A673 (cell line): ENCODE data around the gene UNKL. TPM values are rescaled to one million over a fixed set of nuclear protein-coding genes. Genes with fewer than 3 reads are reported as not detected.
A peak's percentile ranks its signal among the peaks of the same experiment; 100 is the strongest.

Source experiments
- BruUV-seq: library from RNA; stranded (reverse); fragments of 400-500 nt; replicated peaks from 2 replicates; lab custom pipeline; 2021; lab: Mats Ljungman, UMichigan
- CTCF ChIA-PET: fragments of 300-600 bp; sonication (Branson Sonifier 250); formaldehyde crosslinking; loops from one replicate; lab custom pipeline; 2022; ENCODE audit warnings: antibody characterized with exemption; lab: Charles Lee
- POLR2A ChIA-PET: fragments of 300-600 bp; sonication (Branson Sonifier 250); formaldehyde crosslinking; loops from one replicate; lab custom pipeline; 2022; ENCODE audit warnings: antibody characterized with exemption; ENCODE audit not compliant: low non-redundant PET; lab: Charles Lee
- DNase-seq: peaks from one replicate; pipeline ENCODE4 v3.0.0-alpha.2; 2015; ENCODE audit warnings: low spot score
- H3K27ac ChIP-seq: fragments of 200-600 bp; sonication (generic); 2 replicates; pipeline ENCODE4 v1.5.1; 2016; ENCODE audit warnings: mixed run types, low read depth, mild to moderate bottlenecking, mixed read lengths, antibody characterized with exemption, low read length; ENCODE audit not compliant: poor library complexity, severe bottlenecking
- H3K27me3 ChIP-seq: fragments of 200-600 bp; sonication (generic); replicated peaks from 2 replicates; pipeline ENCODE4 v1.6.1; 2017; ENCODE audit warnings: mixed run types, low read depth, mild to moderate bottlenecking, mixed read lengths, antibody characterized with exemption, low read length; ENCODE audit not compliant: insufficient read depth, poor library complexity
- H3K36me3 ChIP-seq: fragments of 200-600 bp; sonication (generic); 2 replicates; pipeline ENCODE4 v1.6.1; 2016; ENCODE audit warnings: mixed run types, mild to moderate bottlenecking, mixed read lengths, antibody characterized with exemption, low read length; ENCODE audit not compliant: insufficient read depth, poor library complexity, severe bottlenecking
- H3K4me1 ChIP-seq: fragments of 200-600 bp; sonication (generic); 2 replicates; pipeline ENCODE4 v1.6.1; 2017; ENCODE audit warnings: mixed run types, mild to moderate bottlenecking, mixed read lengths, antibody characterized with exemption, low read length; ENCODE audit not compliant: insufficient read depth, poor library complexity, severe bottlenecking
- H3K4me3 ChIP-seq: fragments of 200-600 bp; sonication (generic); 2 replicates; pipeline ENCODE4 v1.5.1; 2016; ENCODE audit warnings: low read depth, mixed run types, mild to moderate bottlenecking, mixed read lengths, low read length; ENCODE audit not compliant: poor library complexity, severe bottlenecking
- H3K9me3 ChIP-seq: fragments of 200-600 bp; sonication (generic); 2 replicates; pipeline ENCODE4 v1.6.1; 2016; ENCODE audit warnings: mixed run types, low read depth, mild to moderate bottlenecking, mixed read lengths, antibody characterized with exemption, low read length; ENCODE audit not compliant: poor library complexity, severe bottlenecking
- EZH2 ChIP-seq: fragments of 200-600 bp; sonication (generic); IDR thresholded peaks from 2 replicates; pipeline ENCODE4 v1.6.1; 2017; ENCODE audit warnings: borderline replicate concordance, low read depth, mild to moderate bottlenecking, mixed read lengths, antibody characterized with exemption, low read length; ENCODE audit not compliant: poor library complexity, severe bottlenecking
- intact Hi-C: fragments of 100-400 bp; cut with micrococcal nuclease; formaldehyde crosslinking; loops from one replicate; pipeline ENCODE4 v1.10.0; 2022; ENCODE audit not compliant: unreplicated experiment
- total RNA-seq: library from RNA; stranded (reverse); gene quantifications from 2 replicates; pipeline ENCODE4 v1.2.3, GENCODE V29; 2021
- TF ChIP-seq, protein P1 (sequence below): fragments of 300-800, 200-600 bp; sonication (generic); conservative IDR thresholded peaks from 2 replicates; pipeline ENCODE4 v1.5.1; 2017; ENCODE audit warnings: low read depth, mild to moderate bottlenecking, antibody characterized with exemption, low read length, moderate library complexity, mixed read lengths

UNKL gene
- total RNA-seq, 1 experiment from 2014 or later, result 88.5 TPM

DNA sequence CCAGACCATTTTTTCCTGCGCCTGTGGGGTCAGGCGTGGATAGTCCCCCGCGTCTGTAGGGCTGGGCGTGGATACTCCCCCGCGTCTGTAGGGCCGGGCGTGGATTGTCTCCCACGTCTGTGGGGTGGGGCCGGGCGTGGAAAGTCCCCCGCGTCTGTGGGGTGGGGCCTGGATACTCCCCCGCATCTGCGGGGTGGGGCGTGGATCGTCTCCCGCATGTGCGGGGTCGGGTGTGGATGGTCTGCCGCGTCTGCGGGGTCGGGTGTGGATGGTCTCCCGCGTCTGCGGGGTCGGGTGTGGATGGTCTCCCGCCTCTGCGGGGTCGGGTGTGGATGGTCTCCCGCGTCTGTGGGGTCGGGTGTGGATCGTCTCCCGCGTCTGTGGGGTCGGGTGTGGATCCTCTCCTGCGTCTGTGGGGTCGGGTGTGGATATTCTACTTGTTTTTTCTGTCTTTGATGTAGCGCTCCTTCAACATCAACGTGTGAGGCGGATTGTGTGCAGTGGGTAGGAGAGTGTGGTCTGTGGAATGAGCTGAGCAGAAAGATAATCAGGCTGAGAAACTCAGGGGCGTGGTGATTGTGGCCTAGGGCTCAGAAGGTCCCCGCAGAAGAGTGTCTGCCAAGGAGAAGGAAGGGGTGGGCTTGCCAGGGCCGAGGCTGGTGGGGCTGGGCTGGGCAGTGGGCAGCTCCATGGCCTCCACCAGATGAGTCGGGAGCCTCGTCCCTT lies 59.5 kb downstream of the UNKL start:
- DNase-seq, result no peak
- no peak for TF ChIP-seq EZH2
- TF ChIP-seq, protein P1, sequence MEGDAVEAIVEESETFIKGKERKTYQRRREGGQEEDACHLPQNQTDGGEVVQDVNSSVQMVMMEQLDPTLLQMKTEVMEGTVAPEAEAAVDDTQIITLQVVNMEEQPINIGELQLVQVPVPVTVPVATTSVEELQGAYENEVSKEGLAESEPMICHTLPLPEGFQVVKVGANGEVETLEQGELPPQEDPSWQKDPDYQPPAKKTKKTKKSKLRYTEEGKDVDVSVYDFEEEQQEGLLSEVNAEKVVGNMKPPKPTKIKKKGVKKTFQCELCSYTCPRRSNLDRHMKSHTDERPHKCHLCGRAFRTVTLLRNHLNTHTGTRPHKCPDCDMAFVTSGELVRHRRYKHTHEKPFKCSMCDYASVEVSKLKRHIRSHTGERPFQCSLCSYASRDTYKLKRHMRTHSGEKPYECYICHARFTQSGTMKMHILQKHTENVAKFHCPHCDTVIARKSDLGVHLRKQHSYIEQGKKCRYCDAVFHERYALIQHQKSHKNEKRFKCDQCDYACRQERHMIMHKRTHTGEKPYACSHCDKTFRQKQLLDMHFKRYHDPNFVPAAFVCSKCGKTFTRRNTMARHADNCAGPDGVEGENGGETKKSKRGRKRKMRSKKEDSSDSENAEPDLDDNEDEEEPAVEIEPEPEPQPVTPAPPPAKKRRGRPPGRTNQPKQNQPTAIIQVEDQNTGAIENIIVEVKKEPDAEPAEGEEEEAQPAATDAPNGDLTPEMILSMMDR, result no peak
- intact Hi-C loops, result no loop called here
- CTCF ChIA-PET, result interaction anchor here (0.6 kb wide), 1 partner anchor 318 kb away, joined by 4 read pairs; no protein-coding TSS in a partner anchor
- peaks cover 11% of the 10 kb centered on the region for H3K4me1 ChIP-seq
- H3K27me3 ChIP-seq, result no peaks in the 10 kb centered on the region
- H3K36me3 ChIP-seq, result peaks cover 7% of the 10 kb centered on the region
- POLR2A ChIA-PET, result no interaction called here
- no peaks in the 10 kb centered on the region for H3K9me3 ChIP-seq
- BruUV-seq, result no TSS peak
- H3K4me3 ChIP-seq, result no peak overlapping the region
- no peak overlapping the region for H3K27ac ChIP-seq

DNA sequence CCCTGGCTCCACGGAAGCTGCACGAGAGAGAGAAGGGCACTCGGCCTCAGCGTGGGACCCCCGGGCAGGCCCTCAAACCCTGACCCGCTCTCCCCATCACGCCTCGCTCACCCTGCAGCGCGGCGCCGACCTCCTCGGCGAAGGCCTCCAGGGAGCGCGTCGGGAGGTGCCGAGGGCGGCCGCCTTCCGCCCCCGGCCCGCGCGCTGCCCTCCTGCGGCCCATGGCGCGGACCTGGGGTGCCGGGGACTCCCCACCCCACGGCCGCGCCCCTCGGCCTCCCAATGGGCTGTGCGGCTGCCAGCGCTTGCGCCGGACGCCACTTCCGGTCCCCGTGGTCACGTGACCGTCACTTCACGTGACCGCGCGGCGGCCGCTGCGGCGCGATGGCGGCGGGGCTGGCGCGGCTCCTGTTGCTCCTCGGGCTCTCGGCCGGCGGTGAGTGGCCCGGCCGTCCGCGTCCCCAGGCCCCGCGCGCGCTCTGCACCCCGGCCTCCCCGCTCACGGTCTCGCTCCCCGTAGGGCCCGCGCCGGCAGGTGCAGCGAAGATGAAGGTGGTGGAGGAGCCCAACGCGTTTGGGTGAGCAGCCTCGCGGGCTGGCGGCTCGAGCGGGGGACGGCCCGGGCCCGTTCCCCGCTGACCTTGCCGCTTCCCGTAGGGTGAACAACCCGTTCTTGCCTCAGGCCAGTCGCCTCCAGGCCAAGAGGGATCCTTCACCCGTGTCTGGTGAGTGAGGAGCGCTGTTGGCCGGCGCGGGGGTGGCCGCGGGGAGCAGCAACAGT lies 62.7 kb downstream of the UNKL start, which contains the start of the genes GNPTG and TSR3:
GNPTG (plus strand) TSS at position 350 of the 781 bp plus-strand sequence; CDS start at position 385, 35 bp downstream.
TSR3 (minus strand) TSS at position 297 of the 781 bp plus-strand sequence; CDS start at position 223, 74 bp downstream.
- ChIA-PET POLR2A (no interaction called here), CTCF (interaction anchor here (0.6 kb wide), 1 partner anchor 21 kb away, joined by 7 read pairs; no protein-coding TSS in a partner anchor)
- H3K27ac ChIP-seq, result peak within 1 kb of the TSS; percentile 82
- H3K4me3 ChIP-seq, result peak within 1 kb of the TSS; percentile 78
- TF ChIP-seq EZH2, result no peak
- TF ChIP-seq, protein P1, result no peak
- intact Hi-C loops, result no loop called here
- no TSS peak for BruUV-seq
- H3K36me3 ChIP-seq, result peaks cover 4% of the 10 kb centered on the region
- H3K4me1 ChIP-seq, result peaks cover 11% of the 10 kb centered on the region
- H3K27me3 ChIP-seq, result no peaks in the 10 kb centered on the region
- DNase-seq, result peak; percentile 89
- no peaks in the 10 kb centered on the region for H3K9me3 ChIP-seq

DNA sequence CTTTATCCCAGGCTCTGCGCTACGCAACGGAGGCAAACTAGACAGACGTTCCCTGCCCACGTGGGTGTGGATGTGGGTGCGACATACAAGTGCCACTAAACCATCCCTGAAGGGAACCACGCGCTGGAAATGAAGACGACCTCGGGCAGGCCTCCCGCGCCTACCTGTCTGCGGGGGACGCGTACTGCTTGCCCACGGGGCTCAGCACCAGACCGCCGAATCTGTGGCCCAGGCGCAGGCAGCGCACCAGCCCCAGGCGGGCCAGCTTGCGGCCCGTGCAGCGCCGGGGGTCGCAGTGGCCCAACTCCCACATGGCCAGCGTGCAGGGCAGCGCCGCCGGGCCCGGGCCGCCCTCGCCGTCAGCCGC lies 63.3 kb downstream of the UNKL start:
- TF ChIP-seq, protein P1, result no peak
- TF ChIP-seq EZH2, result no peak
- Histone ChIP-seq H3K4me3 (peak overlapping the region; percentile 78), H3K4me1 (peaks cover 11% of the 10 kb centered on the region), H3K27ac (peak overlapping the region; percentile 82), H3K27me3 (no peaks in the 10 kb centered on the region), H3K9me3 (no peaks in the 10 kb centered on the region), H3K36me3 (peaks cover 4% of the 10 kb centered on the region)
- no TSS peak for BruUV-seq
- POLR2A ChIA-PET, result no interaction called here
- CTCF ChIA-PET, result interaction anchor here (0.6 kb wide), 1 partner anchor 20 kb away, joined by 7 read pairs; no protein-coding TSS in a partner anchor
- DNase-seq, result no peak
- intact Hi-C loops, result no loop called here
